NK-92 (cell line): ENCODE results near the gene NINJ1.
"Not testable (repeated sequence)": the region's sequence is repeated elsewhere in the genome, so short reads cannot be mapped to it uniquely, and the experiment has no call there.

Experiments
- DNase-seq: peaks from one replicate; lab custom pipeline; 2025; ENCODE audit not compliant: unreplicated experiment; lab: John Stamatoyannopoulos, UW

Gene NINJ1

GRCh38 chr9:93159601-93160471 is 25.8 kb upstream of the NINJ1 start:
- no peak for DNase-seq

GRCh38 chr9:93156475-93157008 is 22.5 kb upstream of the NINJ1 start:
- no peak for DNase-seq

- no peak for DNase-seq
Observed at GRCh38 chr9:93155716-93156474, 21.8 kb upstream of the NINJ1 start.

GRCh38 chr9:93154293-93154903 is 20.3 kb upstream of the NINJ1 start:
- DNase-seq = no peak

GRCh38 chr9:93151097-93151784 is 17.2 kb upstream of the NINJ1 start:
- no peak for DNase-seq

GRCh38 chr9:93149361-93149760 is 15.3 kb upstream of the NINJ1 start:
- no peak for DNase-seq

- DNase-seq = no peak
Observed at GRCh38 chr9:93148721-93149120, 14.7 kb upstream of the NINJ1 start.

GRCh38 chr9:93147632-93148031 is 13.6 kb upstream of the NINJ1 start:
- no peak for DNase-seq

GRCh38 chr9:93146696-93147095 is 12.6 kb upstream of the NINJ1 start:
- DNase-seq = not testable (repeated sequence)

GRCh38 chr9:93143830-93144530 is 9.9 kb upstream of the NINJ1 start:
- DNase-seq = no peak

- DNase-seq = no peak
Observed at GRCh38 chr9:93141771-93142483, 7.9 kb upstream of the NINJ1 start.

GRCh38 chr9:93139365-93140182 is 5.5 kb upstream of the NINJ1 start:
- DNase-seq = no peak

GRCh38 chr9:93138171-93138764 is 4.2 kb upstream of the NINJ1 start:
- DNase-seq = no peak

GRCh38 chr9:93137362-93137761 is 3.3 kb upstream of the NINJ1 start:
- no peak for DNase-seq

- no peak for DNase-seq
Observed at GRCh38 chr9:93136011-93136440, 2.0 kb upstream of the NINJ1 start.

GRCh38 chr9:93134740-93135444 is 841 bp upstream of the NINJ1 start:
- no peak for DNase-seq

GRCh38 chr9:93133681-93134014 is 403 bp downstream of the NINJ1 start:
- no peak for DNase-seq
